ENCODE measurements around the gene TCERG1L.

- TF ChIP-seq, protein P1, sequence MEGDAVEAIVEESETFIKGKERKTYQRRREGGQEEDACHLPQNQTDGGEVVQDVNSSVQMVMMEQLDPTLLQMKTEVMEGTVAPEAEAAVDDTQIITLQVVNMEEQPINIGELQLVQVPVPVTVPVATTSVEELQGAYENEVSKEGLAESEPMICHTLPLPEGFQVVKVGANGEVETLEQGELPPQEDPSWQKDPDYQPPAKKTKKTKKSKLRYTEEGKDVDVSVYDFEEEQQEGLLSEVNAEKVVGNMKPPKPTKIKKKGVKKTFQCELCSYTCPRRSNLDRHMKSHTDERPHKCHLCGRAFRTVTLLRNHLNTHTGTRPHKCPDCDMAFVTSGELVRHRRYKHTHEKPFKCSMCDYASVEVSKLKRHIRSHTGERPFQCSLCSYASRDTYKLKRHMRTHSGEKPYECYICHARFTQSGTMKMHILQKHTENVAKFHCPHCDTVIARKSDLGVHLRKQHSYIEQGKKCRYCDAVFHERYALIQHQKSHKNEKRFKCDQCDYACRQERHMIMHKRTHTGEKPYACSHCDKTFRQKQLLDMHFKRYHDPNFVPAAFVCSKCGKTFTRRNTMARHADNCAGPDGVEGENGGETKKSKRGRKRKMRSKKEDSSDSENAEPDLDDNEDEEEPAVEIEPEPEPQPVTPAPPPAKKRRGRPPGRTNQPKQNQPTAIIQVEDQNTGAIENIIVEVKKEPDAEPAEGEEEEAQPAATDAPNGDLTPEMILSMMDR (IDR thresholded peaks at IDR 0.05; ENCODE audit: insufficient read depth, low read depth, low read length), result no peak
- TF ChIP-seq EZH2 (IDR thresholded peaks at IDR 0.05; ENCODE audit: insufficient read depth, low read length), result no peak
Observed at GRCh38 chr10:131213741-131214505, 97.6 kb downstream of the TCERG1L start.
